OCI-LY1 (cell line): ENCODE measurements around the gene POU3F3.

ENCODE experiments used
- CTCF ChIP-seq: fragments of 200-600 bp; sonication (generic), shearing (Covaris generic); IDR thresholded peaks from 2 replicates; pipeline ENCODE4 v1.5.1; 2017; ENCODE audit warnings: mild to moderate bottlenecking, antibody characterized with exemption, low read length, moderate library complexity, mixed read lengths
- EZH2 ChIP-seq: fragments of 200-600 bp; sonication (generic), shearing (Covaris generic); IDR thresholded peaks from 2 replicates; pipeline ENCODE4 v1.8.0; 2017; ENCODE audit warnings: borderline replicate concordance, mixed run types, mild to moderate bottlenecking, antibody characterized with exemption, low read length, moderate library complexity, mixed read lengths

- TF ChIP-seq CTCF (no peak), EZH2 (no peak)
Observed at GRCh38 chr2:104880076-104880475, 26.2 kb downstream of the POU3F3 start.
